ENCODE data around the gene EAF1.

GRCh38 chr3:15453501-15453900 is 26.1 kb downstream of the EAF1 start:
- TF ChIP-seq, protein P1, sequence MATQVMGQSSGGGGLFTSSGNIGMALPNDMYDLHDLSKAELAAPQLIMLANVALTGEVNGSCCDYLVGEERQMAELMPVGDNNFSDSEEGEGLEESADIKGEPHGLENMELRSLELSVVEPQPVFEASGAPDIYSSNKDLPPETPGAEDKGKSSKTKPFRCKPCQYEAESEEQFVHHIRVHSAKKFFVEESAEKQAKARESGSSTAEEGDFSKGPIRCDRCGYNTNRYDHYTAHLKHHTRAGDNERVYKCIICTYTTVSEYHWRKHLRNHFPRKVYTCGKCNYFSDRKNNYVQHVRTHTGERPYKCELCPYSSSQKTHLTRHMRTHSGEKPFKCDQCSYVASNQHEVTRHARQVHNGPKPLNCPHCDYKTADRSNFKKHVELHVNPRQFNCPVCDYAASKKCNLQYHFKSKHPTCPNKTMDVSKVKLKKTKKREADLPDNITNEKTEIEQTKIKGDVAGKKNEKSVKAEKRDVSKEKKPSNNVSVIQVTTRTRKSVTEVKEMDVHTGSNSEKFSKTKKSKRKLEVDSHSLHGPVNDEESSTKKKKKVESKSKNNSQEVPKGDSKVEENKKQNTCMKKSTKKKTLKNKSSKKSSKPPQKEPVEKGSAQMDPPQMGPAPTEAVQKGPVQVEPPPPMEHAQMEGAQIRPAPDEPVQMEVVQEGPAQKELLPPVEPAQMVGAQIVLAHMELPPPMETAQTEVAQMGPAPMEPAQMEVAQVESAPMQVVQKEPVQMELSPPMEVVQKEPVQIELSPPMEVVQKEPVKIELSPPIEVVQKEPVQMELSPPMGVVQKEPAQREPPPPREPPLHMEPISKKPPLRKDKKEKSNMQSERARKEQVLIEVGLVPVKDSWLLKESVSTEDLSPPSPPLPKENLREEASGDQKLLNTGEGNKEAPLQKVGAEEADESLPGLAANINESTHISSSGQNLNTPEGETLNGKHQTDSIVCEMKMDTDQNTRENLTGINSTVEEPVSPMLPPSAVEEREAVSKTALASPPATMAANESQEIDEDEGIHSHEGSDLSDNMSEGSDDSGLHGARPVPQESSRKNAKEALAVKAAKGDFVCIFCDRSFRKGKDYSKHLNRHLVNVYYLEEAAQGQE (IDR thresholded peaks at IDR 0.05; ENCODE audit: insufficient read depth in 1 of 2, low read depth in 2 of 2, low read length in 2 of 2): no peak
- TF ChIP-seq POLR2AphosphoS5 (IDR thresholded peaks at IDR 0.05; ENCODE audit: low read depth, low read length) (no peak), TAF1 (IDR thresholded peaks at IDR 0.05; ENCODE audit: borderline replicate concordance, insufficient read depth, low read length) (no peak), SIN3A (IDR thresholded peaks at IDR 0.05; ENCODE audit: borderline replicate concordance, insufficient read depth, low read length) (no peak)
